Activated CD4-positive, alpha-beta T cell treated with anti-CD3 and anti-CD28 coated beads, Interleukin-10, Interleukin-2, amounts not matched to agents 100 ng/mL and 50 ng/mL, durations not matched to agents 16 hours and 8 hours (primary cell): ENCODE data around the gene VWA3B.

Source experiments
- DNase-seq: peaks from one replicate; pipeline ENCODE4 v3.0.0-alpha.2; 2020

The VWA3B gene

GRCh38 chr2:98346311-98347236 lies 259.6 kb downstream of the VWA3B start, which contains the start of gene CNGA3:
Gene CNGA3 (plus strand): TSS chr2:98346456. CDS start chr2:98369976, 23,520 bp downstream.
- DNase-seq = no peak

- DNase-seq = no peak
Observed at GRCh38 chr2:98347298-98348065, 260.5 kb downstream of the VWA3B start.

GRCh38 chr2:98348066-98348561 lies 261.1 kb downstream of the VWA3B start:
- DNase-seq = no peak

GRCh38 chr2:98350411-98350810 lies 263.4 kb downstream of the VWA3B start:
- DNase-seq = no peak

GRCh38 chr2:98355881-98356280 lies 268.9 kb downstream of the VWA3B start:
- no peak for DNase-seq

- no peak for DNase-seq
Observed at GRCh38 chr2:98356729-98357128, 269.8 kb downstream of the VWA3B start.

GRCh38 chr2:98357849-98358248 lies 270.9 kb downstream of the VWA3B start:
- no peak for DNase-seq

GRCh38 chr2:98359986-98360385 lies 273.0 kb downstream of the VWA3B start:
- DNase-seq = no peak
